GM12878 (cell line): ENCODE results near the gene PCDHGA1. TPM values are rescaled to one million over a fixed set of nuclear protein-coding genes. Genes with fewer than 3 reads are reported as not detected.

Experiments
- ATF7 ChIP-seq: fragments of 450-650 bp; IDR thresholded peaks from 2 replicates; pipeline ENCODE4 v1.6.1; 2016; ENCODE audit warnings: low read depth, mild to moderate bottlenecking
- BCL11A ChIP-seq: IDR thresholded peaks from 2 replicates; pipeline ENCODE4 v1.6.1; 2011; ENCODE audit warnings: low read depth, low read length
- NFYA ChIP-seq: IDR thresholded peaks from 2 replicates; pipeline ENCODE4 v1.6.1; 2011; ENCODE audit warnings: low read depth, mild to moderate bottlenecking, low read length, improper control_type of control experiment, borderline replicate concordance
- POLR2A ChIP-seq: IDR thresholded peaks from 2 replicates; pipeline ENCODE4 v1.6.1; 2011; ENCODE audit warnings: low read depth, mild to moderate bottlenecking, low read length
- POU2F2 ChIP-seq: IDR thresholded peaks from 3 replicates; pipeline ENCODE4 v1.6.1; 2011; ENCODE audit warnings: low read depth, mild to moderate bottlenecking, low read length, borderline replicate concordance
- PRDM15 ChIP-seq: fragments of 450-650 bp; formaldehyde crosslinking; IDR thresholded peaks from 2 replicates; pipeline ENCODE4 v1.4.0; 2020; ENCODE audit warnings: mild to moderate bottlenecking, moderate library complexity
- RELB ChIP-seq: fragments of 450-650 bp; IDR thresholded peaks from 2 replicates; pipeline ENCODE4 v1.6.1; 2017; ENCODE audit warnings: low read depth, mild to moderate bottlenecking, moderate library complexity
- SPI1 ChIP-seq: IDR thresholded peaks from 2 replicates; pipeline ENCODE4 v1.6.1; 2011; ENCODE audit warnings: low read depth, mild to moderate bottlenecking, low read length, moderate library complexity, borderline replicate concordance; ENCODE audit not compliant: insufficient read depth
- TCF3 ChIP-seq: IDR thresholded peaks from 2 replicates; pipeline ENCODE4 v1.6.1; 2012; ENCODE audit warnings: low read depth, mild to moderate bottlenecking, low read length, borderline replicate concordance; ENCODE audit not compliant: insufficient read depth
- ZNF207 ChIP-seq: fragments of 450-650 bp; IDR thresholded peaks from 2 replicates; pipeline ENCODE4 v1.6.1; 2014; ENCODE audit warnings: antibody characterized with exemption, mild to moderate bottlenecking, borderline replicate concordance
- ZNF24 ChIP-seq: fragments of 450-650 bp; IDR thresholded peaks from 2 replicates; pipeline ENCODE4 v1.6.1; 2017; ENCODE audit warnings: antibody characterized with exemption, mild to moderate bottlenecking
- polyA plus RNA-seq, 11 experiments: library from polyadenylated mRNA; depleted of rRNA in 4 of 11; unstranded in 6 of 11; stranded (reverse) in 5 of 11; fragments of >200 nt; fragmentation: Nextera tagmentation in 4 of 11; fragmentation: Illumina TruSeq in 1 of 11; extraction: Ambion mirVana in 4 of 11; extraction: Trizol in 1 of 11; gene quantifications; 1 replicate in 1 of 11; 2 replicates in 10 of 11; pipeline versions ENCODE4 v1.2.1 to v1.2.3, GENCODE V29; 2011 to 2016; ENCODE audit warnings: inconsistent platforms in 2 of 11, missing spikeins in 2 of 11, low read depth in 1 of 11
- total RNA-seq, 4 experiments: library from RNA; depleted of rRNA in 3 of 4; stranded (reverse); fragments of >200 nt in 3 of 4; fragmentation: Illumina TruSeq in 1 of 4; extraction: Trizol in 1 of 4; gene quantifications; 2 replicates each; pipeline versions ENCODE4 v1.2.1 to v1.2.3, GENCODE V29; 2013 to 2021
- TF ChIP-seq, protein P1 (sequence below): IDR thresholded peaks from 2 replicates; pipeline ENCODE4 v1.6.1; 2011; ENCODE audit warnings: low read depth, low read length, improper control_type of control experiment, borderline replicate concordance
- TF ChIP-seq, protein P2 (sequence below): fragments of 450-650 bp; conservative IDR thresholded peaks from 2 replicates; pipeline ENCODE4 v1.6.1; 2017; ENCODE audit warnings: mild to moderate bottlenecking, moderate library complexity

PCDHGA1 gene
- total and polyA plus RNA-seq, 10 of the 15 experiments (the other 5 are each of a cell fraction or from before 2014, with no cell fraction given) = 0.02 to 0.51 (median 0.19) TPM; not detected in 3

GRCh38 chr5:141524604-141525597 is 194.6 kb downstream of the PCDHGA1 start (continued):
- TF ChIP-seq ZNF207 (peak; percentile 77; the same call in 1 of the 2 replicates), SPI1 (no peak), BCL11A (0 out of 2 replicates have a peak, but pooled peaks have one; percentile 34), PRDM15 (no peak), ZNF24 (peak; percentile 64; the same call in 1 of the 2 replicates), NFYA (no peak), POU2F2 (peak; percentile 34; the same call in 1 of the 3 replicates), ATF7 (peak; percentile 58), RELB (peak; percentile 52; the same call in 1 of the 2 replicates), TCF3 (no peak), POLR2A (0 out of 2 replicates have a peak, but pooled peaks have one; percentile 34)
- TF ChIP-seq, protein P1, sequence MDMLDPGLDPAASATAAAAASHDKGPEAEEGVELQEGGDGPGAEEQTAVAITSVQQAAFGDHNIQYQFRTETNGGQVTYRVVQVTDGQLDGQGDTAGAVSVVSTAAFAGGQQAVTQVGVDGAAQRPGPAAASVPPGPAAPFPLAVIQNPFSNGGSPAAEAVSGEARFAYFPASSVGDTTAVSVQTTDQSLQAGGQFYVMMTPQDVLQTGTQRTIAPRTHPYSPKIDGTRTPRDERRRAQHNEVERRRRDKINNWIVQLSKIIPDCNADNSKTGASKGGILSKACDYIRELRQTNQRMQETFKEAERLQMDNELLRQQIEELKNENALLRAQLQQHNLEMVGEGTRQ = no peak
- TF ChIP-seq, protein P2, sequence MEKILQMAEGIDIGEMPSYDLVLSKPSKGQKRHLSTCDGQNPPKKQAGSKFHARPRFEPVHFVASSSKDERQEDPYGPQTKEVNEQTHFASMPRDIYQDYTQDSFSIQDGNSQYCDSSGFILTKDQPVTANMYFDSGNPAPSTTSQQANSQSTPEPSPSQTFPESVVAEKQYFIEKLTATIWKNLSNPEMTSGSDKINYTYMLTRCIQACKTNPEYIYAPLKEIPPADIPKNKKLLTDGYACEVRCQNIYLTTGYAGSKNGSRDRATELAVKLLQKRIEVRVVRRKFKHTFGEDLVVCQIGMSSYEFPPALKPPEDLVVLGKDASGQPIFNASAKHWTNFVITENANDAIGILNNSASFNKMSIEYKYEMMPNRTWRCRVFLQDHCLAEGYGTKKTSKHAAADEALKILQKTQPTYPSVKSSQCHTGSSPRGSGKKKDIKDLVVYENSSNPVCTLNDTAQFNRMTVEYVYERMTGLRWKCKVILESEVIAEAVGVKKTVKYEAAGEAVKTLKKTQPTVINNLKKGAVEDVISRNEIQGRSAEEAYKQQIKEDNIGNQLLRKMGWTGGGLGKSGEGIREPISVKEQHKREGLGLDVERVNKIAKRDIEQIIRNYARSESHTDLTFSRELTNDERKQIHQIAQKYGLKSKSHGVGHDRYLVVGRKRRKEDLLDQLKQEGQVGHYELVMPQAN = no peak
